Sigmoid colon (tissue), 4 donors: Measurements from ENCODE around the gene GINS2.

Source experiments
- CTCF ChIP-seq, 4 experiments: fragments of 450-650 bp in 3 of 4; fragments of 200-600 bp in 1 of 4; IDR thresholded peaks; one replicate each; pipeline ENCODE4 v1.5.1; 2016 to 2019; ENCODE audit warnings: antibody characterized with exemption in 4 of 4, mild to moderate bottlenecking in 3 of 4, moderate library complexity in 2 of 4
- POLR2A ChIP-seq, 2 donors: fragments of 450-650 bp; IDR thresholded peaks; one replicate each; pipeline ENCODE4 v1.6.1; 2016; ENCODE audit warnings: antibody characterized with exemption in 2 of 2, mild to moderate bottlenecking in 2 of 2, moderate library complexity in 2 of 2
- POLR2AphosphoS5 ChIP-seq, 4 donors: sonication (generic); formaldehyde crosslinking; IDR thresholded peaks; one replicate each; pipeline ENCODE4 v1.6.1; 2017; ENCODE audit warnings: antibody characterized with exemption in 4 of 4

- TF ChIP-seq CTCF (IDR thresholded peaks at IDR 0.05) (no peak), POLR2A (IDR thresholded peaks at IDR 0.05) (no peak), POLR2AphosphoS5 (IDR thresholded peaks at IDR 0.05) (no peak)
Observed at GRCh38 chr16:85650135-85650843, 38.5 kb downstream of the GINS2 start.
